Measurements from ENCODE around the gene FAM124B. TPM values are rescaled to one million over a fixed set of nuclear protein-coding genes. Genes with fewer than 3 reads are reported as not detected.
A peak's percentile ranks its signal among the peaks of the same experiment; 100 is the strongest.

Gene FAM124B
- under 1 TPM; 0.39 to 0.40 TPM for total RNA-seq

- peak within 1 kb of the TSS; percentile 57 for H3K27ac Mint-ChIP-seq
- ChIA-PET POLR2A (interaction anchor here (1.3 kb wide), 1 partner anchor 41 kb away, joined by 3 read pairs; no protein-coding TSS in a partner anchor), CTCF (interaction anchor here (1.7 to 2.7 kb wide), 2 partner anchors 33 to 248 kb away, joined by 6 to 13 read pairs; no protein-coding TSS in a partner anchor)
- H3K27me3 Mint-ChIP-seq: peaks cover 10% of the 10 kb centered on the region
- H3K36me3 Mint-ChIP-seq: peaks cover 1% of the 10 kb centered on the region
- DNase-seq: peak; percentile 61
- intact Hi-C loops (cut with micrococcal nuclease): no loop called here
- H3K9me3 Mint-ChIP-seq: peaks cover 4% of the 10 kb centered on the region
- H3K4me3 Mint-ChIP-seq: peak within 1 kb of the TSS; percentile 65
- peaks cover 5% of the 10 kb centered on the region for H3K4me1 Mint-ChIP-seq (ENCODE audit: low read depth)
Measured at GRCh38 chr2:224401641-224402342, at the start of gene FAM124B. FAM124B (minus strand) TSS chr2:224402107; CDS start chr2:224401768, 339 bp downstream.

- peaks cover 13% of the 10 kb centered on the region for H3K27me3 Mint-ChIP-seq
- H3K9me3 Mint-ChIP-seq: no peaks in the 10 kb centered on the region
- DNase-seq: no peak
- intact Hi-C loops (cut with micrococcal nuclease): loop anchor here (5.0 kb wide), 1 partner anchor 92 kb away; no protein-coding TSS in a partner anchor
- no peak overlapping the region for H3K27ac Mint-ChIP-seq
- H3K36me3 Mint-ChIP-seq: no peaks in the 10 kb centered on the region
- no peak overlapping the region for H3K4me3 Mint-ChIP-seq
- ChIA-PET POLR2A (no interaction called here), CTCF (interaction anchor here (0.6 to 1.6 kb wide), 8 partner anchors 29 to 479 kb away, joined by 3 to 5 read pairs (median 3); no protein-coding TSS in a partner anchor)
- H3K4me1 Mint-ChIP-seq (ENCODE audit: low read depth): no peaks in the 10 kb centered on the region
Measured at GRCh38 chr2:224449212-224450147, 47.6 kb upstream of the FAM124B start.

GRCh38 chr2:224448236-224448635 is 46.3 kb upstream of the FAM124B start:
- Mint-ChIP-seq H3K4me3 (no peak overlapping the region), H3K27me3 (peaks cover 24% of the 10 kb centered on the region), H3K27ac (no peak overlapping the region), H3K9me3 (no peaks in the 10 kb centered on the region), H3K36me3 (no peaks in the 10 kb centered on the region), H3K4me1 (ENCODE audit: low read depth) (peaks cover 1% of the 10 kb centered on the region)
- intact Hi-C loops (cut with micrococcal nuclease): loop anchor here (5.0 kb wide), 1 partner anchor 91 kb away; no protein-coding TSS in a partner anchor
- ChIA-PET POLR2A (no interaction called here), CTCF (interaction anchor here (0.7 to 1.1 kb wide), 5 partner anchors 12 to 478 kb away, joined by 3 to 4 read pairs (median 3); no protein-coding TSS in a partner anchor)
- DNase-seq: no peak

DNA sequence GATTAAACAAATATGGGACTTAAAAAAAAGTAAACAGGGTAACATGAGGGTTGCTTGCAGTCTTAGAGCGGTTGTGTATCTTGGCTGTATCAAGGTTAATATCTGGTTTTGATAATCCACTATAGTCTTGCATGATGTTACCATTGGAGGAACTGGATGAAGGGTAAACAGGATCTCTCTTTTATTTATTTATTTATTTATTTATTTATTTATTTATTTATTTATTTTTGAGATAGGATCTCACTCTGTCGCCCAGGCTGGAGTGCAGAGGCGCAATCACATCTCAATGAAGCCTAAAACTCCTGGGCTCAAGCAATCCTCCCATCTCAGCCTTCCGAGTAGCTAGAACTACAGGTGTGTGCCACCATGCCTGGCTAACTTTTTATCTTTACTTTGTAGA is 42.9 kb upstream of the FAM124B start:
- Mint-ChIP-seq H3K27ac (no peak overlapping the region), H3K4me3 (no peak overlapping the region), H3K4me1 (ENCODE audit: low read depth) (peaks cover 10% of the 10 kb centered on the region), H3K9me3 (no peaks in the 10 kb centered on the region), H3K27me3 (peaks cover 39% of the 10 kb centered on the region), H3K36me3 (no peaks in the 10 kb centered on the region)
- CTCF ChIA-PET: no interaction called here
- intact Hi-C loops (cut with micrococcal nuclease): loop anchor here (5.0 kb wide), 1 partner anchor 87 kb away; no protein-coding TSS in a partner anchor
- POLR2A ChIA-PET: no interaction called here
- DNase-seq: no peak

GRCh38 chr2:224444021-224444420 is 42.1 kb upstream of the FAM124B start:
- Mint-ChIP-seq H3K27ac (no peak overlapping the region), H3K4me1 (ENCODE audit: low read depth) (peaks cover 10% of the 10 kb centered on the region), H3K4me3 (no peak overlapping the region), H3K9me3 (no peaks in the 10 kb centered on the region), H3K27me3 (peaks cover 35% of the 10 kb centered on the region), H3K36me3 (no peaks in the 10 kb centered on the region)
- CTCF ChIA-PET: no interaction called here
- POLR2A ChIA-PET: no interaction called here
- intact Hi-C loops (cut with micrococcal nuclease): no loop called here
- no peak for DNase-seq

DNA sequence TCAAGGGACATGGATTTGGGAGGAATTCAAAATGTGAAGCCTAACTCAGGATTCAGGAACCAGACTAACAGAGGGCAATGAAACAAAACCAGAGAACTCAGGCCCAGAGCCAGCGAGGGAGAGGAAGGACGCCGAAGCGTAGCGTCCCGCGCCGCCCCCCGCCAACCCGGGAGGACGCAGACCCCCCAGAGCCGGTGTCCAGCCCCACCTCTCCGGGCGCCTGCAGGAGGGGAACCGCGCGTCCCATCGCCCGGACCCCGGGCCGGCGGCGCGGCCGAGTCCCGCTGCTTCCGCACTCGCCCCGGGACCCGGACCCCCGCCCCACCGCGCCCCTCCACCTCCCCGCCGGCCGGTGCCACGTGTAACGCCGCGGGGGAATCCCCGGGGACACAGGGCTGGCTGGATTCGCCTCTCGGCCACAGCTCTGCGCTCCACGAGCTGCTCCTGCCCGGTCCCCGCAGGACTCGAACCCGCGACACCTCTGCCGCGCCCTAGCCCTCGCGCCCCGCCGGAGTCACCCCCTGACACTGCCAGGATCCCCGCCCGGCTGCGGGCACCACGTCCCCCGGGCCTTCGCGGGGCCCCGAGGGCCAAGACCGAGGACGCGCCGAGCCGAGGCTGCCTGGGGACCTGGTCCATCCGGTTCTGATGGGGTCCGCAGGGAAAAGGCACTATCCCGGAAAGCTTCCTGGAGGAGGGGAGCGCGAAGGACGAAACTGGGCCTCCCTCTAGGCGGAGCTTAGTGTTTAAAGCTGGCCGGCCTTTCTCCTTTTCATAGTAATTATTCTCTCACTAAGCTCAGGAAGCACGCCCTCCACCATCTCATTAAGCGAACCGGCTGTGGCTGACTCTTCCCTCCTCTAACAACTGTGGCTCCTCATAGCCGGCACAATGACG is 40.4 kb upstream of the FAM124B start:
- Mint-ChIP-seq H3K36me3 (no peaks in the 10 kb centered on the region), H3K9me3 (no peaks in the 10 kb centered on the region), H3K27me3 (peaks cover 40% of the 10 kb centered on the region), H3K27ac (no peak overlapping the region), H3K4me3 (peak overlapping the region; percentile 51), H3K4me1 (ENCODE audit: low read depth) (peaks cover 10% of the 10 kb centered on the region)
- ChIA-PET CTCF (interaction anchor here (1.1 kb wide), 1 partner anchor 209 kb away, joined by 3 read pairs; no protein-coding TSS in a partner anchor), POLR2A (interaction anchor here (1.4 kb wide), 1 partner anchor 41 kb away, joined by 3 read pairs; the partner anchor contains the start of gene FAM124B)
- DNase-seq: peak; percentile 13
- intact Hi-C loops (cut with micrococcal nuclease): no loop called here

- Mint-ChIP-seq H3K27me3 (peaks cover 40% of the 10 kb centered on the region), H3K9me3 (no peaks in the 10 kb centered on the region), H3K4me3 (no peak overlapping the region), H3K4me1 (ENCODE audit: low read depth) (peaks cover 10% of the 10 kb centered on the region), H3K27ac (no peak overlapping the region), H3K36me3 (no peaks in the 10 kb centered on the region)
- CTCF ChIA-PET: no interaction called here
- intact Hi-C loops (cut with micrococcal nuclease): no loop called here
- no peak for DNase-seq
- POLR2A ChIA-PET: no interaction called here
Measured at GRCh38 chr2:224440988-224441387, 39.1 kb upstream of the FAM124B start.

DNA sequence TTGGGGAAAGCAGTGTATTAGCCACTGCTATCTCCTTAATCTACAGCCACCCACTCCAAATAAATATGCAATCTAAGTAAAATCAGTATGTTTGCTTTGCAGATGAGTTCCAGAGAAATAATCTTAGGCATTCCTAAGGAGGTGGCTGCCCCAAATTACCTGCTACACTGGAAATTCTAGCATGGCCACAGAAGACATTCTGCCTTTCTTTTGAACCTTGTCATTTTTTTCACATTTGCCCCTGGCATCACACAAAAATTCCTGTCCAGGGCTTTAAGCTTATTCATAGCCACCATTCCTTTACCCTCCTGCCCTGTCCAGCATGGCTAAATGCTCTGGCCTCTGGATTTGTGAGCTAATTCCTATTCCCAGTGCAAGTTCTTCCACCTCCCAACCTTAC is 36.8 kb upstream of the FAM124B start:
- CTCF ChIA-PET: interaction anchor here (1.0 kb wide), 1 partner anchor 468 kb away, joined by 4 read pairs; no protein-coding TSS in a partner anchor
- intact Hi-C loops (cut with micrococcal nuclease): no loop called here
- H3K4me1 Mint-ChIP-seq (ENCODE audit: low read depth): peaks cover 10% of the 10 kb centered on the region
- POLR2A ChIA-PET: no interaction called here
- DNase-seq: no peak
- H3K27me3 Mint-ChIP-seq: peaks cover 29% of the 10 kb centered on the region
- H3K36me3 Mint-ChIP-seq: no peaks in the 10 kb centered on the region
- H3K27ac Mint-ChIP-seq: no peak overlapping the region
- H3K4me3 Mint-ChIP-seq: no peak overlapping the region
- no peaks in the 10 kb centered on the region for H3K9me3 Mint-ChIP-seq

DNA sequence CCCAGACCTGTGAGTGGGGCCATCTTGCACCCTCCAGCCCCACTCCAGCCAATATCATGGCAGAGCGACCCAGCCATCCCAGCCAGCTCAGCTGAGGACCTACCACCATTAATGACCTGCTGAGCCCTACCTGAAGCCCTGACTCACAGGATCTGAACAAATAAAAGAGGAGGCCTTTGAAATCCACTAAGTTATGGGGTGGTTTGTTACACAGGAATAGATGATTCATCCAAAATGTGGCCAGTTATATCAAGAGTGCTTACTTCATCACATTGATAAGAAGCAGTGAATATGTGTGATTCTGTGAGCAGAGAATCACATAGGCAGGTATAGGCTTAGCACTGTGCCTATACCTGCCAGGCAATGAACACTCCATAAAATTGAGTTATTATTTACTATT is 34.7 kb upstream of the FAM124B start:
- peaks cover 21% of the 10 kb centered on the region for H3K27me3 Mint-ChIP-seq
- no peak overlapping the region for H3K27ac Mint-ChIP-seq
- no peaks in the 10 kb centered on the region for H3K9me3 Mint-ChIP-seq
- DNase-seq: no peak
- CTCF ChIA-PET: no interaction called here
- no peaks in the 10 kb centered on the region for H3K36me3 Mint-ChIP-seq
- H3K4me3 Mint-ChIP-seq: no peak overlapping the region
- H3K4me1 Mint-ChIP-seq (ENCODE audit: low read depth): peaks cover under 1% of the 10 kb centered on the region
- intact Hi-C loops (cut with micrococcal nuclease): no loop called here
- POLR2A ChIA-PET: no interaction called here

DNA sequence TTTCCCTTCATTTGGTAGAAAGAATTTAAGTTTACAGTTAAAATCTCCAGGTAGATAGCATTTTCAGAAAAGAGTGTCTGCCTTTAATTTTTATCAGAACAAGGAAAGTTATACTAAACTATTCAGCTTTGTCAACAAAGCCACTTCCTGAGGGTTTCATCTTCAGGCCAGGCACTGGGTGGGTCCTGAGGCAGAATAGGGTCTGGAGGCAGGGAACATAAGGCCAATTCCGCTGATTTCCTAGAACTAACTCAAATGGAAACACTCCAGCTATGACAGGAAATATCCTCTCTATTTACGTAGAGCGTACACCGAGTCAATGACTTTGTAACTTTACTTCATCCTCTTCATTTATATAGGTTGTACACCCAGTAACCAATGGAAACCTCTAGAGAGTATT is 32.7 kb upstream of the FAM124B start:
- H3K9me3 Mint-ChIP-seq: no peaks in the 10 kb centered on the region
- intact Hi-C loops (cut with micrococcal nuclease): no loop called here
- DNase-seq: no peak
- CTCF ChIA-PET: no interaction called here
- H3K36me3 Mint-ChIP-seq: no peaks in the 10 kb centered on the region
- H3K27ac Mint-ChIP-seq: no peak overlapping the region
- no peak overlapping the region for H3K4me3 Mint-ChIP-seq
- POLR2A ChIA-PET: no interaction called here
- H3K27me3 Mint-ChIP-seq: peaks cover 13% of the 10 kb centered on the region
- H3K4me1 Mint-ChIP-seq (ENCODE audit: low read depth): no peaks in the 10 kb centered on the region

DNA sequence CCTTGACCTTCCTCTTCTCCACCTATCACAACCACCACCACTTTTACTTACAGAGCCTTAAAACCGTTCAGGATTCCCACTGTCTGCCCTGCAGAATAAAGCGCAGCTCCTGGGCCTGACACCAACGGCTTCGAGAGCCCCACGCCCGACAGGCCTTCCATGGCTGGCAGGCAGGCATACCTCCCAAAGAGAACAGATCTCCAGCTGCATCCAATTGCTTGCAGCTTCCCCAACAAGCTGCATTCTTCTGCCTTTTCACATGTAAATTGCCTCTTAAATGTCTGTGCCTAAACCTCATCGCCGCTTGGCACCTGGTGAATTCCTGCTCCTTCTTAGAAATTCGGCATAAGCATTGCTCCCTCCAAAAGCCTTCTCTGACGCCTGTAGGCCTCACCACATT is 31.5 kb upstream of the FAM124B start:
- H3K9me3 Mint-ChIP-seq: no peaks in the 10 kb centered on the region
- ChIA-PET POLR2A (no interaction called here), CTCF (no interaction called here)
- H3K4me3 Mint-ChIP-seq: no peak overlapping the region
- intact Hi-C loops (cut with micrococcal nuclease): no loop called here
- H3K27ac Mint-ChIP-seq: peak overlapping the region; percentile 19
- DNase-seq: no peak
- H3K27me3 Mint-ChIP-seq: peaks cover 11% of the 10 kb centered on the region
- no peaks in the 10 kb centered on the region for H3K4me1 Mint-ChIP-seq (ENCODE audit: low read depth)
- no peaks in the 10 kb centered on the region for H3K36me3 Mint-ChIP-seq

All from activated CD4-positive, alpha-beta memory T cell treated with anti-CD3 and anti-CD28 coated beads for 36 hours (primary cell).